ENCODE results near the gene CDHR2.

- TF ChIP-seq PRDM1 (tag by site-specific recombination; IDR thresholded peaks at IDR 0.05) = no peak
- TF ChIP-seq, protein P1, sequence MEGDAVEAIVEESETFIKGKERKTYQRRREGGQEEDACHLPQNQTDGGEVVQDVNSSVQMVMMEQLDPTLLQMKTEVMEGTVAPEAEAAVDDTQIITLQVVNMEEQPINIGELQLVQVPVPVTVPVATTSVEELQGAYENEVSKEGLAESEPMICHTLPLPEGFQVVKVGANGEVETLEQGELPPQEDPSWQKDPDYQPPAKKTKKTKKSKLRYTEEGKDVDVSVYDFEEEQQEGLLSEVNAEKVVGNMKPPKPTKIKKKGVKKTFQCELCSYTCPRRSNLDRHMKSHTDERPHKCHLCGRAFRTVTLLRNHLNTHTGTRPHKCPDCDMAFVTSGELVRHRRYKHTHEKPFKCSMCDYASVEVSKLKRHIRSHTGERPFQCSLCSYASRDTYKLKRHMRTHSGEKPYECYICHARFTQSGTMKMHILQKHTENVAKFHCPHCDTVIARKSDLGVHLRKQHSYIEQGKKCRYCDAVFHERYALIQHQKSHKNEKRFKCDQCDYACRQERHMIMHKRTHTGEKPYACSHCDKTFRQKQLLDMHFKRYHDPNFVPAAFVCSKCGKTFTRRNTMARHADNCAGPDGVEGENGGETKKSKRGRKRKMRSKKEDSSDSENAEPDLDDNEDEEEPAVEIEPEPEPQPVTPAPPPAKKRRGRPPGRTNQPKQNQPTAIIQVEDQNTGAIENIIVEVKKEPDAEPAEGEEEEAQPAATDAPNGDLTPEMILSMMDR (tag by site-specific recombination; IDR thresholded peaks at IDR 0.05) = no peak
- TF ChIP-seq SCRT2 (tag by site-specific recombination; IDR thresholded peaks at IDR 0.05) = no peak
- no peak for TF ChIP-seq SCRT1 (tag by site-specific recombination; IDR thresholded peaks at IDR 0.05; ENCODE audit: borderline replicate concordance)
- no peak for TF ChIP-seq ZNF2 (tag by site-specific recombination; IDR thresholded peaks at IDR 0.05)
- no peak for TF ChIP-seq ZSCAN30 (tag by site-specific recombination; IDR thresholded peaks at IDR 0.05)
- TF ChIP-seq ATF2 (tag by site-specific recombination; IDR thresholded peaks at IDR 0.05; ENCODE audit: low read depth) = no peak
- TF ChIP-seq ZBTB17 (tag by site-specific recombination; IDR thresholded peaks at IDR 0.05) = no peak
Measured at GRCh38 chr5:176564002-176564401, 14.9 kb downstream of the CDHR2 start.
